RKO (cell line): ENCODE measurements around the gene WFS1.

Experiments
- DNase-seq: peaks from one replicate; pipeline ENCODE4 v3.0.0-alpha.2; 2016; ENCODE audit warnings: low spot score

Gene WFS1

GRCh38 chr4:6279582-6280289 lies 10.1 kb downstream of the WFS1 start:
- DNase-seq, result no peak

GRCh38 chr4:6280365-6280996 lies 10.8 kb downstream of the WFS1 start:
- DNase-seq, result no peak

GRCh38 chr4:6281436-6282313 lies 12.0 kb downstream of the WFS1 start:
- DNase-seq, result no peak

- no peak for DNase-seq
Observed at GRCh38 chr4:6282314-6282771, 12.7 kb downstream of the WFS1 start.

- DNase-seq, result no peak
Observed at GRCh38 chr4:6283282-6283681, 13.6 kb downstream of the WFS1 start.

- no peak for DNase-seq
Observed at GRCh38 chr4:6287017-6287788, 17.6 kb downstream of the WFS1 start.

- DNase-seq, result no peak
Observed at GRCh38 chr4:6288342-6288741, 18.7 kb downstream of the WFS1 start.

- DNase-seq, result no peak
Observed at GRCh38 chr4:6288871-6289270, 19.2 kb downstream of the WFS1 start.

GRCh38 chr4:6290256-6290655 lies 20.6 kb downstream of the WFS1 start:
- DNase-seq, result no peak

- no peak for DNase-seq
Observed at GRCh38 chr4:6290769-6291547, 21.3 kb downstream of the WFS1 start.

GRCh38 chr4:6291784-6292297 lies 22.2 kb downstream of the WFS1 start:
- DNase-seq, result no peak

GRCh38 chr4:6292376-6293096 lies 22.9 kb downstream of the WFS1 start:
- no peak for DNase-seq

- no peak for DNase-seq
Observed at GRCh38 chr4:6293097-6293445, 23.4 kb downstream of the WFS1 start.

GRCh38 chr4:6293661-6294060 lies 24.0 kb downstream of the WFS1 start:
- no peak for DNase-seq

- no peak for DNase-seq
Observed at GRCh38 chr4:6294705-6295421, 25.2 kb downstream of the WFS1 start.

- no peak for DNase-seq
Observed at GRCh38 chr4:6295495-6295894, 25.8 kb downstream of the WFS1 start.

- no peak for DNase-seq
Observed at GRCh38 chr4:6296026-6296425, 26.4 kb downstream of the WFS1 start.

- no peak for DNase-seq
Observed at GRCh38 chr4:6297266-6297815, 27.7 kb downstream of the WFS1 start.

- DNase-seq, result no peak
Observed at GRCh38 chr4:6298035-6298434, 28.4 kb downstream of the WFS1 start.
